T-helper 17 cell (primary cell): ENCODE measurements around the gene SPESP1. TPM values are rescaled to one million over a fixed set of nuclear protein-coding genes. Genes with fewer than 3 reads are reported as not detected.
"Not testable (repeated sequence)": the region's sequence is repeated elsewhere in the genome, so short reads cannot be mapped to it uniquely, and the experiment has no call there.

Experiments used
- ATAC-seq: fragments of 150-1000 bp; cut with Tn5 transposase; 2 replicates; pipeline ENCODE4 v1.10.0; 2021; ENCODE audit warnings: mild to moderate bottlenecking, moderate library complexity
- DNase-seq, 3 donors: peaks; one replicate each; pipeline versions ENCODE4 v3.0.0 to v3.0.0-alpha.2; 2020 to 2021
- H3K9me3 ChIP-seq: one replicate; pipeline ENCODE4 v1.7.0; 2013; ENCODE audit warnings: low read length, mild to moderate bottlenecking; ENCODE audit not compliant: control insufficient read depth, poor library complexity, severe bottlenecking
- H3K27ac Mint-ChIP-seq: one replicate; pipeline ENCODE4 v1.8.0; 2022; ENCODE audit warnings: mild to moderate bottlenecking, moderate library complexity, mixed read lengths
- H3K27me3 Mint-ChIP-seq: one replicate; pipeline ENCODE4 v1.8.0; 2022; ENCODE audit warnings: mixed read lengths
- H3K36me3 Mint-ChIP-seq: one replicate; pipeline ENCODE4 v1.8.0; 2022; ENCODE audit warnings: low read depth, mixed read lengths
- H3K4me1 Mint-ChIP-seq: one replicate; pipeline ENCODE4 v1.8.0; 2022; ENCODE audit warnings: mild to moderate bottlenecking, mixed read lengths
- H3K4me3 Mint-ChIP-seq: one replicate; pipeline ENCODE4 v1.8.0; 2022; ENCODE audit warnings: mild to moderate bottlenecking, moderate library complexity, mixed read lengths
- total RNA-seq, 4 donors: library from RNA in 2 of 4; stranded (reverse) in 2 of 4; gene quantifications; one replicate each; pipeline ENCODE4 v1.2.3 and lab custom pipeline; 2022 to 2026

The SPESP1 gene
- total RNA-seq, 2 donors from 2014 or later = not detected

DNA sequence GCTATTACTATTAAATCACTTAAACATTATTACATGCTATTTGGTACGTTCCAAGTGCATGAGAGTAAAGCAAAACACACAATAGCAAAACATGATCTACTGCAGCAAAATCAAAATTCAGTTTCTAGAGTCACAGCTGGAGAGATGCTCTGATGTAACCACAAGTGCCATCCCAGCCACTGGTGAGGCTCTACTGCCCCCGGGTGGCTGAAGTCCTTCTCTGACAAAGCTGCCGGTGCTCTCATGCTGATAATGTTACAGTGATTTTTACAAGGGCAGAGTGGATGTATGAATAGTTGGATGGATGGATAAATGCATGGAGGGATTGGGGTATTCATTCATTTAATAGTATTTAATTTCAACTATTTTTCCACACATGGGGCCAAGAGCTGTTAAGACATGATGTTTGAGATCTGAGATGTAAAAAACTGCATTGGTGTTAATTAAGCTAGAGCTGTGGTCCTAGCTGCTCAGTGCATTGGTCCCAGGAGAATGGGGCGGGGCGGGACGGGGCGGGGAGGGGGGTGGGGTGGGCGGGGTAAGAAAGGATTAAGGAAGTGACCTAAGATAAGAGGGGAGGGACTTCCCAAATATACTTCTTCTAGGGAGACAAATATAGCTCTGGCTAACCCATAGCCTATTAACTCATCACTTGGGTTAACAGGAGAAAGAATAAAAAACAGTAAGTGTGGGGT, 5.3 kb upstream of the SPESP1 start:
- no peaks in the 10 kb centered on the region for H3K9me3 ChIP-seq
- H3K4me1 Mint-ChIP-seq = peaks cover 4% of the 10 kb centered on the region
- H3K4me3 Mint-ChIP-seq = no peak overlapping the region
- DNase-seq (peak in 2 of 3 donors; percentile 11 to 42), ATAC-seq (peak; percentile 73)
- peaks cover 4% of the 10 kb centered on the region for H3K36me3 Mint-ChIP-seq
- H3K27ac Mint-ChIP-seq = no peak overlapping the region
- H3K27me3 Mint-ChIP-seq = peaks cover 56% of the 10 kb centered on the region

DNA sequence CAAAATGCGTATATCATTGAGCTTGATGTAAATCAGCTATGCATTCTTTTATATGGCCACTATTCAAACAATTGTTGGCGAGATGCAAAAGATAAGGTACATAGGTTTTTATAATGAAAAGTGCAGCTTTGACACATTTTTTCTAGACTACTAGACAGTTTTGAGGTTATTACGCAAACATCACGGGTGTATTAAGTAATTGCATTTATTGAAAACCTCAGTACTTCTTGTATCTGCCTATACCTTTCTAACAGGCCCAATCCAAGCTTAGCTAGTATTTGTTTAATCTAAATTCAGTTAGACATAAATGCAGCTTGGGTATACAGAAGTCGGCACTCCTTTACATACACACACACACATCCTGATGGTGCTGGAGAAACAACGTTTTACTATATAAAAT, 2.7 kb downstream of the SPESP1 start:
- no peaks in the 10 kb centered on the region for H3K9me3 ChIP-seq
- Mint-ChIP-seq H3K4me1 (no peaks in the 10 kb centered on the region), H3K4me3 (no peak overlapping the region), H3K27me3 (peaks cover 22% of the 10 kb centered on the region), H3K36me3 (peaks cover 5% of the 10 kb centered on the region), H3K27ac (no peak overlapping the region)
- no peak for ATAC-seq
- DNase-seq = no peak

DNA sequence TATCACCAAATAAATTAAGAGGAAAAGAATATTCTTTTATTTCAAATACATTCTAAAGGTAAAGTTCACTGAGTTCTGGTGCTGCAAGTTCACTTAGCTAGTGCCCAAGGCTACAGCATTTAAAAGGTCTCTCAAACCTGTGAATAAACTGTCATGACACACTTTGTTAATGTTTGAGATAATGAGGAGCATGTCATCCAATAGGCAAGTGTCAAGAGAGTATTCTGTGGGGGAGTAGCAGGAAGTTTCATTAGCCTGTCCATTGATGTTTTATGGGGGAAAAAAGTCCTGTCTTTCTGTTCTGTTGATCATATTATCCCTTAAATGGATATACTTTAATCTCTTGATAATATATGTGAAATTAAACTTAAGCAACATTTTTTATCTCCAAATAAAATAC, 4.0 kb downstream of the SPESP1 start:
- no peak overlapping the region for H3K4me3 Mint-ChIP-seq
- H3K27ac Mint-ChIP-seq = no peak overlapping the region
- H3K4me1 Mint-ChIP-seq = no peaks in the 10 kb centered on the region
- no peak for DNase-seq
- no peaks in the 10 kb centered on the region for H3K9me3 ChIP-seq
- no peak for ATAC-seq
- peaks cover 27% of the 10 kb centered on the region for H3K27me3 Mint-ChIP-seq
- H3K36me3 Mint-ChIP-seq = peaks cover 5% of the 10 kb centered on the region

DNA sequence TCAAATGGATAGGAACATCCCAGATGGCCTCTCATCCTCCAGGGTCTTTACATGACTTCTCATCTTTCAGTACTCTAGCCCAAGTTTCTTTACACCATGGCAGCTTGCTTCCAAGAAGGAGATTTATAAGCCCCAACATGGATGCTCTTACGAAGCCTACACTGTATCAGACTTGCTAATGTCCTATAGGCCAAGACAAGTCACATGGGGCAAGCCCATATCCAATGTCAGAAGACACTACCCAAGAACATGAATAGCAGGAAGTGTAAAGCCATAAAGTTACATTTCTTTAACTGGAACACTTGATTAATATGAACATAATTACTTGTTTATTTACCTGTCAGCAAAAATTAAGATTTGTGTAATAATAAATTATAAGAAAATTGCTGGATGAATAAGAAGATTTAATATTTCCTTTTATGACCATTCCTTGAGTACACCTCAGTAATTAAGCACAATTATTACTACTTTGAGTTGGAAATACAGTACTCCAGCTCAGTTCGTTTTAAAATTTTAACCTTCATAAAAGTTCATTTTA, 5.1 kb downstream of the SPESP1 start:
- Mint-ChIP-seq H3K27me3 (peaks cover 20% of the 10 kb centered on the region), H3K36me3 (peaks cover 2% of the 10 kb centered on the region), H3K4me1 (no peaks in the 10 kb centered on the region), H3K27ac (no peak overlapping the region), H3K4me3 (no peak overlapping the region)
- DNase-seq (no peak), ATAC-seq (no peak)
- H3K9me3 ChIP-seq = no peaks in the 10 kb centered on the region

DNA sequence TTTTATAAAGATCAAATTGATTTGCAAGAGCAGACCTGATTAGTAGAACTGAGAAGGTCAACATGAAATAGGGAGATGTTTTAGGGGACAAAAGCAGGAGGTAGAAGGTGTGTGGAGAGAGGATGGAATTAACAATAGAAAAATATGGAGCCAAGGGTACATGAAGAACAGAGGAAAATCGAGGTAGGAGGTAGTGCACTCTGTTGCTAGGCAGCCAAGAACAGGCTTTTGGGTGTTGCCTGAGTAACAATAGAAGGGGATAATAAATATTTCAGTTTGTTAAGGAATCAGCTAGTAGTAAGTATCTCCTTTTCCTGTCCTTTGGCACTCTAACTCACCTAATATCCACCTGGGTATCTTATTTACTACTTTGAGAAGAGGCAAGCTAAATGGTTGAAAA, 9.2 kb downstream of the SPESP1 start:
- Mint-ChIP-seq H3K27me3 (peaks cover 40% of the 10 kb centered on the region), H3K27ac (no peak overlapping the region), H3K36me3 (peaks cover 2% of the 10 kb centered on the region), H3K4me3 (no peak overlapping the region), H3K4me1 (no peaks in the 10 kb centered on the region)
- no peak for ATAC-seq
- H3K9me3 ChIP-seq = no peaks in the 10 kb centered on the region
- DNase-seq = no peak

DNA sequence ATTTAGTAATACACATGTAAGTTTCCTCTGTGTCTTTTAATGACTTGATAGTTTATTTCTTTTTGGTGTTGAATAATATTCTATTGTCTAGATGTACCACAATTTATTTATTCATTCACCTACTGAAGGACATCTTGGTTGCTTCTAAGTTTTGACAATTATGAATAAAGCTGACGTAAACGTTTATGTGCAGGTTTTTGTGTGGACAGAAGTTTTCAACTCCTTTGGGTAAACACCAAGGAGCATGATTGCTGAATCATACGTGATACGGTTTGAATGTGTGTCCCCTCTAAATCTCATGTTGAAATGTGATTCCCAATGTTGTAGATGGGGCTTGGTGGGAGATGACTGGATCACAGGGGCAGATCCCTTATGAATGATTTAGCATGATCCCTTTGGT, 21.5 kb downstream of the SPESP1 start:
- peaks cover 21% of the 10 kb centered on the region for H3K27me3 Mint-ChIP-seq
- no peaks in the 10 kb centered on the region for H3K9me3 ChIP-seq
- H3K36me3 Mint-ChIP-seq = no peaks in the 10 kb centered on the region
- DNase-seq = no peak
- H3K27ac Mint-ChIP-seq = no peak overlapping the region
- no peaks in the 10 kb centered on the region for H3K4me1 Mint-ChIP-seq
- H3K4me3 Mint-ChIP-seq = no peak overlapping the region
- ATAC-seq = no peak

DNA sequence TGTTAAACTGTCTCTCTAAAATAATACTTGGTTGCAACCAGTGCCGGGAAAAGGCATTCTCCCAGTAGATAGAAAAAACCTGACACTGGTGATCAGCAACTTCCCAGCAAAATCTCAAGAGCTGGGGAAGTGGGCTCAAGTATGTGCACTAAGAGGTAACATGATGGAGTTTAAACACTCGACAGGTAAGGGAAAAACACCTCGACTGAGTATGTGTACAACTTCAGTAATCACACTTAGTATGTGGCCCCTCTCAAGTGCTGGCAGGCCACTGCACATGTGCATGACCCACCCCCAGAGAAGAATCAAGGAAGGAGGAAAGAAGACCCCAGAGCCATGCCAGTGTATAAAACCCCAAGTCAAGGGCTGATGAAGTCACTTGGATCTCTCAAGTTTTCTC, 27.4 kb downstream of the SPESP1 start:
- DNase-seq (no peak), ATAC-seq (no peak)
- Mint-ChIP-seq H3K27ac (no peak overlapping the region), H3K36me3 (no peaks in the 10 kb centered on the region), H3K4me3 (no peak overlapping the region), H3K27me3 (peaks cover 29% of the 10 kb centered on the region), H3K4me1 (no peaks in the 10 kb centered on the region)
- no peaks in the 10 kb centered on the region for H3K9me3 ChIP-seq

DNA sequence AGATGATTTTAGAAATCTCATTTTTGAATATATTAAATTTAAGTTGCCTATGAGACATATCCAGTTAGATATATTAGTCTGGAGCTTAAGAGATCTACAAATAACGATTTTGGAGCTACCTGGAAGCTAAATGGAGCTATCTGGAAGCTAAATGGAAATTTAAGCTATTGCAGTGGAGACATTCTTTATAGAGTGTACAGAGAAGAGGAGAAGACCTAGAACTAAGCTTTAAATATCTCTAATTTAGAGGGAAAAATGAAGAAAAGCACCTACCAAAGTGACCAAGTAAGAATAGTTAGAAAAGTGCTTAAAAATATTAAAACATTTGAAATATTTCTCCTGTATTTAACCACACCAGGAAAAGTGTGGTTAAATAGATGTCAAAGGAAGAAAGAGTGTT, 28.3 kb downstream of the SPESP1 start:
- DNase-seq = no peak
- H3K27ac Mint-ChIP-seq = no peak overlapping the region
- no peak for ATAC-seq
- H3K9me3 ChIP-seq = no peaks in the 10 kb centered on the region
- peaks cover 35% of the 10 kb centered on the region for H3K27me3 Mint-ChIP-seq
- no peaks in the 10 kb centered on the region for H3K4me1 Mint-ChIP-seq
- no peak overlapping the region for H3K4me3 Mint-ChIP-seq
- H3K36me3 Mint-ChIP-seq = no peaks in the 10 kb centered on the region

DNA sequence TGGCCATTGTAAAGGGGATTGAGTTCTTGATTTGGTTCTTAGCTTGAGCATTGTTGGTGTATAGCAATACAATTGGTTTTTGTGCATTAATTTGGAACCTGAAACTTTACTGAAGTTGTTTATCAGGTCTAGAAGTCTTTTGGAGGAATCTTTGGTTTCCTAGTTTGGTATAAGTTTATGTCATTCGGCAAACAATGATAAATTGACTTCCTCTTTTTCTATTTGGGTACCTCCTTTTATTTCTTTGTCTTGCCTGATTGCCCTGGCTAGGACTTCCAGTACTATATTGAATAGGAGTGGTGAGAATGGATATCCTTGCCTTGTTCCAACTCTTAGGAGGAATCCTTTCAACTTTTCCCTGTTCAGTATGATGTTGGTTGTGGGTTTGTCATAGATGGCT, 32.1 kb downstream of the SPESP1 start:
- Mint-ChIP-seq H3K27me3 (peaks cover 33% of the 10 kb centered on the region), H3K27ac (no peak overlapping the region), H3K36me3 (no peaks in the 10 kb centered on the region), H3K4me1 (no peaks in the 10 kb centered on the region), H3K4me3 (no peak overlapping the region)
- DNase-seq = no peak
- ATAC-seq = no peak
- no peaks in the 10 kb centered on the region for H3K9me3 ChIP-seq

DNA sequence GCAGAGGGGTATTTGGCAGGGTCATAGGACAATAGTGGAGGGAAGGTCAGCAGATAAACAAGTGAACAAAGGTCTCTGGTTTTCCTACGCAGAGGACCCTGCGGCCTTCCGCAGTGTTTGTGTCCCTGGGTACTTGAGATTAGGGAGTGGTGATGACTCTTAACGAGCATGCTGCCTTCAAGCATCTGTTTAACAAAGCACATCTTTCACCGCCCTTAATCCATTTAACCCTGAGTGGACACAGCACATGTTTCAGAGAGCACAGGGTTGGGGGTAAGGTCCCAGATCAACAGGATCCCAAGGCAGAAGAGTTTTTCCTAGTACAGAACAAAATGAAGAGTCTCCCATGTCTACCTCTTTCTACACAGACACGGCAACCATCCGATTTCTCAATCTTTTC, 33.4 kb downstream of the SPESP1 start:
- not testable (repeated sequence) for DNase-seq, H3K27ac Mint-ChIP-seq, ATAC-seq, H3K4me1 Mint-ChIP-seq, H3K9me3 ChIP-seq, H3K36me3 Mint-ChIP-seq, H3K4me3 Mint-ChIP-seq
- peaks cover 33% of the 10 kb centered on the region for H3K27me3 Mint-ChIP-seq

DNA sequence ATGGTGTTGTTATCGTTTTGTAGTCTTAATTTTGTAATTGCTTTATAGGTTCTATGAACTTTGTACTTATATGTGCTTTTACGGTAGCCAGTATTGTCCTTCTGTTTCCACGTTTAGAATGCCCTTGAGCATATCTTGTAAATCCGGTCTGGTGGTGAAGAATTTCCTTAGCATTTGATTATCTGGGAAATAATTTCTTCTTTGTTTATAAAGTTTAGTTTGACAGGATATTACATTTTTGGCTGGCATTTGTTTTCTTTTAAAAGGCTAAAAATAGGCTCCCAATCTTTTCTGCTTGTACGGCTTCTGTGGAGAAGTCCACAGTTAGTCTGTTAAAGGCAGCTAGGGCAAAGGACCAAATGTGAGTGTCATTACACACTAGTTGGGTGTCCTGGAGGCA, 36.7 kb downstream of the SPESP1 start:
- no peak for ATAC-seq
- Mint-ChIP-seq H3K36me3 (no peaks in the 10 kb centered on the region), H3K27ac (no peak overlapping the region), H3K27me3 (peaks cover 21% of the 10 kb centered on the region), H3K4me1 (no peaks in the 10 kb centered on the region), H3K4me3 (no peak overlapping the region)
- DNase-seq = no peak
- no peaks in the 10 kb centered on the region for H3K9me3 ChIP-seq

DNA sequence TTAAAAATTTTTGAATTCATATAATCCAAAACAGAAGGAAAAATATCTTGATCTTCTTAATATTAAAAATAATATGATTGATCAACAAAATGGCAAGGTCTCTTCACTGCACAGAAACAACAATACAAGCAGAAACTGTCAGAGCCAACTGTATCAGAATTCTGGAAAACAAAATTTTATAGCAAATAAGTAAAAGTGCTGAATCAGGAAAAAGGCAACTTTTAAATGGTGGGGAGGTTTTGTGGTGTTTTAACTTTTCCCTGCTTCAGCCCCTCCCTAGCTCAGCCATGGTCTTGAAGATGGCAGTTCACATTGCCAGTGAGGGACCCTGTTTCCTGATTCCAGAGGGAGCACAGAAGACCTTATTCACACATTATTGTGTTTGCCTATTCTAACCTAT, 37.6 kb downstream of the SPESP1 start:
- no peak for ATAC-seq

DNA sequence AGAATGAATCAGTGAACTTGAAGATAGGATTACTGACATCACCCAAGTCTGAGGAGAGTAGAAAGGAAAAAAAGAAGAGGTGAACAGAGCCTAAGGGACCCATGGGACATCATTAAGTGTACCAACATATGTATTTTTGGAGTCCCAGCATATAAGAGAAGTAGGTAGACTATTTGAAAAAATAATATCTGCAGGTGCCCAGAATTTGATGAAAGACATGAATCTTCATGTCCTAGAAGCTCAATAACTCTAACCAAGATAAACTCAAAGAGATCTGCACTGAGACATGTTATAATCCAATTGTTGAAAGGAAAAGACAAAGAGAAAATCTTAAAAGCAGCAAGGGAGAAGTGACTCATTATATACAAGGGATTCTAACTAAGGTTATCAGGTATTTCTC, 39.0 kb downstream of the SPESP1 start:
- Mint-ChIP-seq H3K36me3 (no peaks in the 10 kb centered on the region), H3K4me1 (no peaks in the 10 kb centered on the region), H3K27ac (no peak overlapping the region), H3K27me3 (peaks cover 16% of the 10 kb centered on the region), H3K4me3 (no peak overlapping the region)
- no peaks in the 10 kb centered on the region for H3K9me3 ChIP-seq
- DNase-seq (no peak), ATAC-seq (no peak)

More for the DNA sequence above, 37.6 kb downstream of the SPESP1 start:
- H3K4me3 Mint-ChIP-seq = no peak overlapping the region
- DNase-seq = no peak
- H3K4me1 Mint-ChIP-seq = no peaks in the 10 kb centered on the region
- H3K9me3 ChIP-seq = no peaks in the 10 kb centered on the region
- peaks cover 19% of the 10 kb centered on the region for H3K27me3 Mint-ChIP-seq
- no peak overlapping the region for H3K27ac Mint-ChIP-seq
- H3K36me3 Mint-ChIP-seq = no peaks in the 10 kb centered on the region
